ENCODE results near the gene MELK. TPM values are rescaled to one million over a fixed set of nuclear protein-coding genes. Genes with fewer than 3 reads are reported as not detected.
A peak's percentile ranks its signal among the peaks of the same experiment; 100 is the strongest.

Gene MELK
- total and polyA plus RNA-seq, 2 donors (not counting 3 experiments of a cell fraction or from before 2014, with no cell fraction given), result 19.1 to 52.1 TPM

DNA sequence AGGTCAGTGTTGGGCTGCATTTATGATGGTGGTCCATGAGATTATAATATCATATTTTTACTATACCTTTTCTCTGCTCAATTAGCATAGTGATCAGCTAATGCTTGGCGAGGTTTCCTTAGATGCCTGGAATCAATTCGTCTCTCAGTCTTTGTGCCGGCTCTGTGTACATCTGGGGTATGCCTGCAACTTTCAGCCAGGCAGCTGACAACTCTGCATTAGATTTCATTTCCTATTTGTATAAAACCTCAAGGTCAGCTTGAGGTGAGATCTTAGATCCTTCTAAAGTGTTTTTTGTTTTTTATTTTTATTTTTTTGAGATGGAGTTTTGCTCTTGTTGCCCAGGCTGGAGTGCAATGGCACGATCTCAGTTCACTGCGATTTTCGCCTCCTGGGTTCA lies 86.8 kb downstream of the MELK start:
- intact Hi-C loops (cut with micrococcal nuclease) (no loop called here), dilution Hi-C loops (cut with MboI; ENCODE audit: extremely low pct_ligation_motif_present, low sequenced_read_pairs) (no loop called here)
- Histone ChIP-seq H3K9ac (replicated peaks; ENCODE audit: extremely low read depth, insufficient read depth, low read length) (no peak overlapping the region), H3K4me1 (ENCODE audit: control insufficient read depth, extremely low read depth, insufficient read depth, low read length) (peaks cover 8% of the 10 kb centered on the region), H3K9me1 (replicated peaks; ENCODE audit: control insufficient read depth, extremely low read depth, insufficient read depth, low read length) (no peaks in the 10 kb centered on the region), H3K27ac (ENCODE audit: insufficient read depth, low read depth, low read length) (no peak overlapping the region), H3K27me3 (ENCODE audit: control insufficient read depth in 2 of 2, insufficient read depth in 2 of 2, low read length in 2 of 2) (no peaks in the 10 kb centered on the region), H3K4me3 (replicated peaks in 1 of 3; ENCODE audit: insufficient read depth in 1 of 3, low read depth in 1 of 3, low read length in 3 of 3) (no peak overlapping the region), H3K9me3 (replicated peaks; ENCODE audit: control insufficient read depth, insufficient read depth, low read length) (no peaks in the 10 kb centered on the region), H2AFZ (ENCODE audit: low read depth, low read length) (no peak overlapping the region), H4K20me1 (replicated peaks; ENCODE audit: control insufficient read depth, extremely low read depth, insufficient read depth, low read length) (no peaks in the 10 kb centered on the region), H3K36me3 (ENCODE audit: control insufficient read depth in 2 of 2, extremely low read depth in 1 of 2, insufficient read depth in 2 of 2, low read length in 2 of 2) (peaks cover 0 to 12% of the 10 kb centered on the region in 2 experiments), H3K4me2 (ENCODE audit: insufficient read depth, low read length) (no peak overlapping the region), H3K79me2 (ENCODE audit: control insufficient read depth, insufficient read depth, low read length) (peaks cover 8% of the 10 kb centered on the region)
- TF ChIP-seq MYC (IDR thresholded peaks at IDR 0.05; ENCODE audit: low read depth, low read length), result no peak
- TF ChIP-seq JUN (IDR thresholded peaks at IDR 0.05; ENCODE audit: borderline replicate concordance, insufficient read depth, insufficient read length, low read depth), result no peak
- no peak for TF ChIP-seq POLR2A (IDR thresholded peaks at IDR 0.05; ENCODE audit: low read depth, low read length)
- TF ChIP-seq, protein P1, sequence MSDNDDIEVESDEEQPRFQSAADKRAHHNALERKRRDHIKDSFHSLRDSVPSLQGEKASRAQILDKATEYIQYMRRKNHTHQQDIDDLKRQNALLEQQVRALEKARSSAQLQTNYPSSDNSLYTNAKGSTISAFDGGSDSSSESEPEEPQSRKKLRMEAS (IDR thresholded peaks at IDR 0.05; ENCODE audit: insufficient read depth, insufficient read length), result no peak
- TF ChIP-seq FOS (IDR thresholded peaks at IDR 0.05; ENCODE audit: borderline replicate concordance, insufficient read depth, low read length), result no peak
- no peak for TF ChIP-seq EZH2 (IDR thresholded peaks at IDR 0.05; ENCODE audit: borderline replicate concordance, low read depth, low read length, severe bottlenecking)
- BruUV-seq (replicated peaks), result no TSS peak
- CTCF ChIA-PET, result interaction anchor here (0.8 to 1.5 kb wide), 4 partner anchors 15 to 69 kb away, joined by 3 to 7 read pairs (median 3); no protein-coding TSS in a partner anchor
- DNase-seq (ENCODE audit: low read depth, low spot score) (no peak), FAIRE-seq (no peak)
- POLR2A ChIA-PET, result no interaction called here

DNA sequence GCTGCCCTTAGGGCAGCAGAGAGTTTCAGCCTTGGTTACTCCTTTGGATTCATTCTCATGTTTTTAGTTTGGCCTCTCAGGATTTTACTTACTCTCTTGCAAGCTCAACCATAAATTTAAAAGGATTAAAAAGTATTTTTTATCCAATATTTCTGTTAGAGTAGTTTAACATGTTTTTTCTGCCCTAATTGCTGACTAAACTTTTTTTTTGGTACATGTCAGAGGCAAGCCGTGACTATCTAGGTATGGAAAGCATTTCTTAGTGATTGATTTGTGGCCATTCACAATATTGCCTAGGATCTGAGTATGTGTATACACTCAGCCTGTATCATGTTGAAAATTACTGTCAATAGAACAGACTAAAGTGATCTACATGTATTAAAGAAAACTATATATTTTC lies 92.1 kb downstream of the MELK start:
- no TSS peak for BruUV-seq (replicated peaks)

More for the DNA sequence above, 92.1 kb downstream of the MELK start:
- CTCF ChIA-PET, result interaction anchor here (4.2 kb wide), 1 partner anchor 64 kb away, joined by 40 read pairs; no protein-coding TSS in a partner anchor
- Histone ChIP-seq H3K27me3 (ENCODE audit: control insufficient read depth in 2 of 2, insufficient read depth in 2 of 2, low read length in 2 of 2) (no peaks in the 10 kb centered on the region), H3K36me3 (ENCODE audit: control insufficient read depth in 2 of 2, extremely low read depth in 1 of 2, insufficient read depth in 2 of 2, low read length in 2 of 2) (peaks cover 0 to 8% of the 10 kb centered on the region in 2 experiments), H3K4me1 (ENCODE audit: control insufficient read depth, extremely low read depth, insufficient read depth, low read length) (peaks cover 35% of the 10 kb centered on the region), H3K9ac (replicated peaks; ENCODE audit: extremely low read depth, insufficient read depth, low read length) (peak overlapping the region; percentile 75), H4K20me1 (replicated peaks; ENCODE audit: control insufficient read depth, extremely low read depth, insufficient read depth, low read length) (no peaks in the 10 kb centered on the region), H3K4me2 (ENCODE audit: insufficient read depth, low read length) (peak overlapping the region; percentile 81), H3K4me3 (replicated peaks in 1 of 3; ENCODE audit: insufficient read depth in 1 of 3, low read depth in 1 of 3, low read length in 3 of 3) (no peak overlapping the region), H2AFZ (ENCODE audit: low read depth, low read length) (no peak overlapping the region), H3K79me2 (ENCODE audit: control insufficient read depth, insufficient read depth, low read length) (peaks cover 12% of the 10 kb centered on the region), H3K9me3 (replicated peaks; ENCODE audit: control insufficient read depth, insufficient read depth, low read length) (no peaks in the 10 kb centered on the region), H3K27ac (ENCODE audit: insufficient read depth, low read depth, low read length) (peak overlapping the region; percentile 93), H3K9me1 (replicated peaks; ENCODE audit: control insufficient read depth, extremely low read depth, insufficient read depth, low read length) (no peaks in the 10 kb centered on the region)
- dilution Hi-C loops (cut with MboI; ENCODE audit: extremely low pct_ligation_motif_present, low sequenced_read_pairs), result no loop called here
- intact Hi-C loops (cut with micrococcal nuclease), result loop anchor here (5.0 kb wide), 1 partner anchor 62 kb away; no protein-coding TSS in a partner anchor
- DNase-seq (ENCODE audit: low read depth, low spot score) (peak; percentile 8), FAIRE-seq (no peak)
- POLR2A ChIA-PET, result interaction anchor here (0.5 kb wide), 1 partner anchor 55 kb away, joined by 4 read pairs; no protein-coding TSS in a partner anchor
- TF ChIP-seq, protein P1 (IDR thresholded peaks at IDR 0.05; ENCODE audit: insufficient read depth, insufficient read length), result no peak
- TF ChIP-seq GATA2 (IDR thresholded peaks at IDR 0.05; ENCODE audit: insufficient read depth, insufficient read length, low read depth, low read length) (no peak), POLR2AphosphoS5 (IDR thresholded peaks at IDR 0.05; ENCODE audit: insufficient read depth, low read depth, low read length) (no peak)

Measured in endothelial cell of umbilical vein (primary cell).